Loucy (cell line): Measurements from ENCODE around the gene NFAT5.

ENCODE experiments used
- H2AFZ ChIP-seq: fragments of 200-600 bp; sonication (generic); 2 replicates; pipeline ENCODE4 v1.6.0; 2016; ENCODE audit warnings: antibody characterized with exemption, mild to moderate bottlenecking, low read length, moderate library complexity
- H3F3A ChIP-seq: fragments of 200-600 bp; 2 replicates; pipeline ENCODE4 v1.6.0; 2016; ENCODE audit warnings: antibody characterized with exemption, low read depth, mild to moderate bottlenecking
- H3K27me3 ChIP-seq: fragments of 200-600 bp; sonication (generic); 2 replicates; pipeline ENCODE4 v1.6.1; 2014; ENCODE audit warnings: low read length, mild to moderate bottlenecking; ENCODE audit not compliant: insufficient read depth, poor library complexity, severe bottlenecking
- H3K36me3 ChIP-seq: fragments of 200-600 bp; sonication (generic); 2 replicates; pipeline ENCODE4 v1.6.1; 2016; ENCODE audit warnings: low read length; ENCODE audit not compliant: insufficient read depth
- H3K4me1 ChIP-seq: fragments of 200-600 bp; sonication (generic); 2 replicates; pipeline ENCODE4 v1.5.1; 2014; ENCODE audit warnings: low read length, mild to moderate bottlenecking; ENCODE audit not compliant: insufficient read depth, poor library complexity, severe bottlenecking
- H3K4me2 ChIP-seq: fragments of 200-600 bp; sonication (generic); 2 replicates; pipeline ENCODE4 v1.6.0; 2014; ENCODE audit warnings: antibody characterized with exemption, low read length, low read depth, mild to moderate bottlenecking; ENCODE audit not compliant: poor library complexity, severe bottlenecking
- H3K4me3 ChIP-seq: fragments of 200-600 bp; sonication (generic); 2 replicates; pipeline ENCODE4 v1.5.1; 2014; ENCODE audit warnings: low read length, mild to moderate bottlenecking, mixed read lengths; ENCODE audit not compliant: poor library complexity, severe bottlenecking
- H3K79me2 ChIP-seq: fragments of 200-600 bp; sonication (generic); 2 replicates; pipeline ENCODE4 v1.6.1; 2014; ENCODE audit warnings: low read length; ENCODE audit not compliant: insufficient read depth
- H3K9ac ChIP-seq: fragments of 200-600 bp; sonication (generic); 2 replicates; pipeline ENCODE4 v1.6.0; 2014; ENCODE audit warnings: mild to moderate bottlenecking, low read depth, low read length, moderate library complexity; ENCODE audit not compliant: poor library complexity, severe bottlenecking
- H3K9me2 ChIP-seq: fragments of 200-600 bp; sonication (generic); replicated peaks from 2 replicates; pipeline ENCODE4 v1.6.1; 2016; ENCODE audit warnings: low read depth, low read length, mixed read lengths
- H3K9me3 ChIP-seq: fragments of 200-600 bp; sonication (generic); 2 replicates; pipeline ENCODE4 v1.6.1; 2014; ENCODE audit warnings: mild to moderate bottlenecking, antibody characterized with exemption, low read length, low read depth; ENCODE audit not compliant: insufficient read depth
- H4K20me1 ChIP-seq: fragments of 200-600 bp; sonication (generic); 2 replicates; pipeline ENCODE4 v1.6.0; 2014; ENCODE audit warnings: antibody characterized with exemption, low read length, mild to moderate bottlenecking; ENCODE audit not compliant: insufficient read depth, poor library complexity, severe bottlenecking
- EZH2phosphoT487 ChIP-seq: fragments of 200-600 bp; IDR thresholded peaks from 2 replicates; pipeline ENCODE4 v1.6.1; 2018; ENCODE audit warnings: antibody characterized with exemption, mild to moderate bottlenecking, moderate library complexity, borderline replicate concordance
- TF ChIP-seq, protein P1 (sequence below): fragments of 200-600 bp; sonication (generic); conservative IDR thresholded peaks from 2 replicates; pipeline ENCODE4 v1.5.1; 2014; ENCODE audit warnings: mild to moderate bottlenecking, antibody characterized with exemption, low read length

The NFAT5 gene

DNA sequence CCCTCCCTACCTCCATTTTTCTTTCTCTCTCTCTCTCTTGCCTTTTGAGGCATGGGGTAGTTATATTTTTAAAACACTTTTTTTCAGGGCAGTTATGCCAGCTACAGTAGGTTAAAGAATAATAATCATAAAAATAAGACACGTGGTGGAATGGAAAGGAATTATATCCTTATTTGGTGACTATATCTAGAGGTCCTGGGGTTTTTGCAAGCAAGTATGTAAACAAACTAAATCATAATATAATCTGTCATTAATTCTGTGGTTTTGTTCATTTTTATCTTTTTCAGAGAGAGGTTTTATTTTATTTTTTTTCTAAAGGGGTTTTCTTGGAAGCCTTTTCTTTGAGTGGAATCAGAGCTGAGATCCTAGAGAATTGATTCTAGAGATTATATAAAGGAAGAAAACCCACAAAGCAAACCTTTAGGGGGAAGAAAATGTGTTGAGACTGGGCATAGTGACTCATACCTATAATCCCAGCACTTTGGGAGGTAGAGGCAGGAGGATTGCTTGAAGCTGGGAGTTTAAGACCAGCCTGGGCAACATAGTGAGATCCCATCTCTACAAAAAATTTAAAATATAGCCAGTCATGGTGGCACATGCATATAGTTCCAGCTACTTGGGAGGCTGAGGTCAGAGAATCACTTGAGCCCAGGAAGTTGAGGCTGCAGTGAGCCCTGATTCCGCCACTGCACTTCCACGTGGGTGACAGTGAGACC is 107.4 kb downstream of the NFAT5 start:
- Histone ChIP-seq H3K9me2 (no peaks in the 10 kb centered on the region), H3K79me2 (no peaks in the 10 kb centered on the region)

DNA sequence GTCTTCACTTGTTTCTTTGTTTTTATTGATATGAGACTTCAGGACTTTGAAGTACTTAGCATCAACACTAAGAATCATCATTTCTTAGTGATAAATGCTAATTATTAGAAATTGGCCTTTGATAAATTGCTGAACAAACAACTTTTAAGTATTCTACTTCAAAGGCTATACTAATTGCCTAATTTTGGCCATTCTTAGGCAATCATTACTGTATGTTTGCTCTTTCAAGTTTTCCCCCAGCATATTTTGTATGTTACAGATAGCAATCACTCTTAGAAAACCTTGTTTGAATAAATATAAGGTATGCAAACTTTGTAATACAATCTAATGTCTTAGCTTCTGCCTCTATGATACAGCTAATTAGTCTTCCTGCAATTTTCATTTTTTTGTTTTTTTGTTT is 114.6 kb downstream of the NFAT5 start:
- Histone ChIP-seq H3K4me2 (no peak overlapping the region), H3K27me3 (no peaks in the 10 kb centered on the region), H3K36me3 (peaks cover 47% of the 10 kb centered on the region), H3K4me3 (no peak overlapping the region), H3K79me2 (no peaks in the 10 kb centered on the region), H3F3A (no peaks in the 10 kb centered on the region), H4K20me1 (no peaks in the 10 kb centered on the region), H3K9ac (no peak overlapping the region), H3K9me3 (no peaks in the 10 kb centered on the region), H3K4me1 (no peaks in the 10 kb centered on the region), H3K9me2 (no peaks in the 10 kb centered on the region), H2AFZ (no peak overlapping the region)
- no peak for TF ChIP-seq EZH2phosphoT487
- TF ChIP-seq, protein P1, sequence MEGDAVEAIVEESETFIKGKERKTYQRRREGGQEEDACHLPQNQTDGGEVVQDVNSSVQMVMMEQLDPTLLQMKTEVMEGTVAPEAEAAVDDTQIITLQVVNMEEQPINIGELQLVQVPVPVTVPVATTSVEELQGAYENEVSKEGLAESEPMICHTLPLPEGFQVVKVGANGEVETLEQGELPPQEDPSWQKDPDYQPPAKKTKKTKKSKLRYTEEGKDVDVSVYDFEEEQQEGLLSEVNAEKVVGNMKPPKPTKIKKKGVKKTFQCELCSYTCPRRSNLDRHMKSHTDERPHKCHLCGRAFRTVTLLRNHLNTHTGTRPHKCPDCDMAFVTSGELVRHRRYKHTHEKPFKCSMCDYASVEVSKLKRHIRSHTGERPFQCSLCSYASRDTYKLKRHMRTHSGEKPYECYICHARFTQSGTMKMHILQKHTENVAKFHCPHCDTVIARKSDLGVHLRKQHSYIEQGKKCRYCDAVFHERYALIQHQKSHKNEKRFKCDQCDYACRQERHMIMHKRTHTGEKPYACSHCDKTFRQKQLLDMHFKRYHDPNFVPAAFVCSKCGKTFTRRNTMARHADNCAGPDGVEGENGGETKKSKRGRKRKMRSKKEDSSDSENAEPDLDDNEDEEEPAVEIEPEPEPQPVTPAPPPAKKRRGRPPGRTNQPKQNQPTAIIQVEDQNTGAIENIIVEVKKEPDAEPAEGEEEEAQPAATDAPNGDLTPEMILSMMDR, result no peak

More for the DNA sequence above, 107.4 kb downstream of the NFAT5 start:
- H2AFZ ChIP-seq, result no peak overlapping the region
- no peak for TF ChIP-seq EZH2phosphoT487
- TF ChIP-seq, protein P1, result no peak
- H3K9ac ChIP-seq, result no peak overlapping the region
- peaks cover 45% of the 10 kb centered on the region for H3K36me3 ChIP-seq
- no peak overlapping the region for H3K4me3 ChIP-seq
- H3K4me2 ChIP-seq, result no peak overlapping the region
- H3F3A ChIP-seq, result no peaks in the 10 kb centered on the region
- no peaks in the 10 kb centered on the region for H3K9me3 ChIP-seq
- H3K27me3 ChIP-seq, result no peaks in the 10 kb centered on the region
- no peaks in the 10 kb centered on the region for H4K20me1 ChIP-seq
- H3K4me1 ChIP-seq, result no peaks in the 10 kb centered on the region

DNA sequence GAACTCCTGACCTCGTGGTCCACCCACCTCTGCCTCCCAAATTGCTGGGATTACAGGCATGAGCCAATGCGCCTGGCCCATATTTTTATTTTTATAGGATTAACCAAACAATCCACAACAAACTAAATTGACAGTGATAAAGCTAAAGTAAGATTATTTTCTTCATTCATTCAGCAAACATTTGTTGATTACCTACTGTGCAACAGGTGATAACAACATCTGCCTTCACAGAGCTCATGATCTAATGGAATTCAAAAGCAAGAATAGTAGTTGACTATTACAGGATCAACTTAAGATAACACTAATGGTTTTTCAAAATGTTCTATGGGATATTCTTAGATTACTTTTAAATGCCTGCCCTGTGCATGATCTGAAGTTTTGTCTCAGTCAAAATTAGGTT is 122.8 kb downstream of the NFAT5 start:
- Histone ChIP-seq H3F3A (no peaks in the 10 kb centered on the region), H3K4me2 (no peak overlapping the region), H3K27me3 (no peaks in the 10 kb centered on the region), H3K9me2 (no peaks in the 10 kb centered on the region), H2AFZ (no peak overlapping the region), H3K36me3 (peaks cover 49% of the 10 kb centered on the region; the same call in 1 of the 2 replicates), H3K9ac (no peak overlapping the region), H3K79me2 (no peaks in the 10 kb centered on the region), H3K4me3 (no peak overlapping the region), H3K4me1 (no peaks in the 10 kb centered on the region), H3K9me3 (no peaks in the 10 kb centered on the region), H4K20me1 (no peaks in the 10 kb centered on the region)
- TF ChIP-seq EZH2phosphoT487, result no peak
- TF ChIP-seq, protein P1, result no peak
